Neural cell (in vitro differentiated cells): Measurements from ENCODE around the gene NUDT9. TPM values are rescaled to one million over a fixed set of nuclear protein-coding genes. Genes with fewer than 3 reads are reported as not detected.

Source experiments
- H2AFZ ChIP-seq: fragments of 200-600, 300-800 bp; sonication (generic), shearing (Covaris generic); 2 replicates; pipeline ENCODE4 v1.6.0; 2014; ENCODE audit warnings: low read depth, mild to moderate bottlenecking, antibody characterized with exemption, low read length, moderate library complexity
- H3F3A ChIP-seq: fragments of 200-600 bp; shearing (Covaris generic); 2 replicates; pipeline ENCODE4 v1.6.1; 2016; ENCODE audit warnings: mild to moderate bottlenecking, moderate library complexity, mixed read lengths, antibody characterized with exemption, low read length; ENCODE audit not compliant: insufficient read depth, poor library complexity, severe bottlenecking
- H3K27ac ChIP-seq: fragments of 200-600, 300-800 bp; sonication (generic), shearing (Covaris generic); 2 replicates; pipeline ENCODE4 v1.5.1; 2014; ENCODE audit warnings: mild to moderate bottlenecking, low read length, moderate library complexity
- H3K27me3 ChIP-seq: fragments of 300-800, 200-600 bp; sonication (generic), shearing (Covaris generic); 2 replicates; pipeline ENCODE4 v1.6.0; 2014; ENCODE audit warnings: mild to moderate bottlenecking, low read depth, low read length, moderate library complexity; ENCODE audit not compliant: insufficient read depth
- H3K36me3 ChIP-seq: fragments of 300-800, 200-600 bp; sonication (generic), shearing (Covaris generic); 2 replicates; pipeline ENCODE4 v1.5.1; 2014; ENCODE audit warnings: mild to moderate bottlenecking, antibody characterized with exemption, low read length, moderate library complexity; ENCODE audit not compliant: insufficient read depth
- H3K4me2 ChIP-seq: fragments of 300-800, 200-600 bp; sonication (generic), shearing (Covaris generic); 2 replicates; pipeline ENCODE4 v1.6.0; 2014; ENCODE audit warnings: mild to moderate bottlenecking, low read length
- H3K4me3 ChIP-seq: fragments of 300-800, 200-600 bp; sonication (generic), shearing (Covaris generic); 2 replicates; pipeline ENCODE4 v1.5.1; 2014; ENCODE audit warnings: mild to moderate bottlenecking, low read length, moderate library complexity
- H3K79me2 ChIP-seq: fragments of 200-600 bp; shearing (Covaris generic); replicated peaks from 2 replicates; pipeline ENCODE4 v1.6.0; 2014; ENCODE audit warnings: mild to moderate bottlenecking, low read length, moderate library complexity; ENCODE audit not compliant: insufficient read depth
- H3K9ac ChIP-seq: fragments of 300-800, 200-600 bp; sonication (generic), shearing (Covaris generic); 2 replicates; pipeline ENCODE4 v1.6.1; 2016; ENCODE audit warnings: mild to moderate bottlenecking, low read length, mixed read lengths
- H3K9me2 ChIP-seq: fragments of 200-600 bp; shearing (Covaris generic); 2 replicates; pipeline ENCODE4 v1.6.1; 2016; ENCODE audit warnings: mild to moderate bottlenecking, low read length, mixed read lengths; ENCODE audit not compliant: insufficient read depth
- H3K9me3 ChIP-seq: fragments of 200-600, 300-800 bp; sonication (generic), shearing (Covaris generic); 2 replicates; pipeline ENCODE4 v1.6.1; 2016; ENCODE audit warnings: mild to moderate bottlenecking, mixed run types, low read length, moderate library complexity, mixed read lengths
- H4K20me1 ChIP-seq: fragments of 200-600 bp; shearing (Covaris generic); 2 replicates; pipeline ENCODE4 v1.6.1; 2016; ENCODE audit warnings: mild to moderate bottlenecking, mixed run types; ENCODE audit not compliant: insufficient read depth
- EP300 ChIP-seq: fragments of 450-650 bp; conservative IDR thresholded peaks from 2 replicates; pipeline ENCODE4 v1.6.1; 2014; ENCODE audit warnings: antibody characterized with exemption, mild to moderate bottlenecking, moderate library complexity; ENCODE audit not compliant: poor library complexity, severe bottlenecking
- EZH2 ChIP-seq: fragments of 200-600, 300-800 bp; shearing (Covaris generic), sonication (generic); IDR thresholded peaks from 2 replicates; pipeline ENCODE4 v1.6.1; 2014; ENCODE audit warnings: antibody characterized with exemption, low read length, borderline replicate concordance, mild to moderate bottlenecking; ENCODE audit not compliant: insufficient read depth, poor library complexity, severe bottlenecking
- MXI1 ChIP-seq: fragments of 450-650 bp; conservative IDR thresholded peaks from 2 replicates; pipeline ENCODE4 v1.6.1; 2014; ENCODE audit warnings: antibody characterized with exemption, mild to moderate bottlenecking; ENCODE audit not compliant: poor library complexity, severe bottlenecking
- POLR2AphosphoS5 ChIP-seq: IDR thresholded peaks from 2 replicates; pipeline ENCODE4 v1.6.1; 2012
- RAD21 ChIP-seq: fragments of 450-650 bp; conservative IDR thresholded peaks from 2 replicates; pipeline ENCODE4 v1.6.1; 2014; ENCODE audit warnings: antibody characterized with exemption, mild to moderate bottlenecking, moderate library complexity
- SMC3 ChIP-seq: fragments of 450-650 bp; conservative IDR thresholded peaks from 2 replicates; pipeline ENCODE4 v1.6.1; 2014; ENCODE audit warnings: antibody characterized with exemption, mild to moderate bottlenecking, moderate library complexity; ENCODE audit not compliant: poor library complexity
- TAF1 ChIP-seq: IDR thresholded peaks from 2 replicates; pipeline ENCODE4 v1.6.1; 2012; ENCODE audit warnings: low read depth
- polyA plus RNA-seq: library from polyadenylated mRNA; depleted of rRNA; stranded (reverse); fragments of >200 nt; gene quantifications from 2 replicates; pipeline ENCODE4 v1.2.3, GENCODE V29; 2014
- TF ChIP-seq, protein P1 (sequence below): fragments of 450-650 bp; IDR thresholded peaks from 2 replicates; pipeline ENCODE4 v1.5.1; 2014; ENCODE audit warnings: antibody characterized with exemption, mild to moderate bottlenecking, moderate library complexity; ENCODE audit not compliant: poor library complexity, severe bottlenecking
- TF ChIP-seq, protein P2 (sequence below): IDR thresholded peaks from 2 replicates; pipeline ENCODE4 v1.6.1; 2012; ENCODE audit warnings: borderline replicate concordance

Gene NUDT9
- polyA plus RNA-seq, 1 donor from 2014 or later, result 25.5 TPM

DNA sequence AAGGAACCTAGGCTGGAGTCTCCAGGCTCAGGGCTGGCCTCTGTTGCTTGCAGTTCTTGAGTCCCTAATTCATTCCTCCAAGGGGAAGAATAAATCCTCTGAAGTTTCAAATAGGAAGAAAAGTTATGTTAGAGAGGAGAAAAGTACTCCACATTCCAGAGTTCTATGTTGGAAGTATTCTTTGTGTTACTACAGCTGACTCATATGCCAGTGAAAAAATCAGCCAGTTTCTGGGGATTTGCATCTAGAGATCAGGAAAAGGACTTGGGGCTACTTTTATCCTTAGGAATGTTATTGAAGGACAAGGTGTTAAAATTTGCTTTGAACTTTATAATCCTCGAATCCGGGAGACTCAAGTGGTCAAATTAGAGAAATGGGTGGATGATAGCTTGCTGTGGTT is 11.7 kb upstream of the NUDT9 start:
- H3K9me2 ChIP-seq, result no peaks in the 10 kb centered on the region
- H3K27me3 ChIP-seq, result no peaks in the 10 kb centered on the region
- no peaks in the 10 kb centered on the region for H3K36me3 ChIP-seq
- no peak for TF ChIP-seq MXI1
- TF ChIP-seq, protein P1, sequence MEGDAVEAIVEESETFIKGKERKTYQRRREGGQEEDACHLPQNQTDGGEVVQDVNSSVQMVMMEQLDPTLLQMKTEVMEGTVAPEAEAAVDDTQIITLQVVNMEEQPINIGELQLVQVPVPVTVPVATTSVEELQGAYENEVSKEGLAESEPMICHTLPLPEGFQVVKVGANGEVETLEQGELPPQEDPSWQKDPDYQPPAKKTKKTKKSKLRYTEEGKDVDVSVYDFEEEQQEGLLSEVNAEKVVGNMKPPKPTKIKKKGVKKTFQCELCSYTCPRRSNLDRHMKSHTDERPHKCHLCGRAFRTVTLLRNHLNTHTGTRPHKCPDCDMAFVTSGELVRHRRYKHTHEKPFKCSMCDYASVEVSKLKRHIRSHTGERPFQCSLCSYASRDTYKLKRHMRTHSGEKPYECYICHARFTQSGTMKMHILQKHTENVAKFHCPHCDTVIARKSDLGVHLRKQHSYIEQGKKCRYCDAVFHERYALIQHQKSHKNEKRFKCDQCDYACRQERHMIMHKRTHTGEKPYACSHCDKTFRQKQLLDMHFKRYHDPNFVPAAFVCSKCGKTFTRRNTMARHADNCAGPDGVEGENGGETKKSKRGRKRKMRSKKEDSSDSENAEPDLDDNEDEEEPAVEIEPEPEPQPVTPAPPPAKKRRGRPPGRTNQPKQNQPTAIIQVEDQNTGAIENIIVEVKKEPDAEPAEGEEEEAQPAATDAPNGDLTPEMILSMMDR, result no peak
- TF ChIP-seq, protein P2, sequence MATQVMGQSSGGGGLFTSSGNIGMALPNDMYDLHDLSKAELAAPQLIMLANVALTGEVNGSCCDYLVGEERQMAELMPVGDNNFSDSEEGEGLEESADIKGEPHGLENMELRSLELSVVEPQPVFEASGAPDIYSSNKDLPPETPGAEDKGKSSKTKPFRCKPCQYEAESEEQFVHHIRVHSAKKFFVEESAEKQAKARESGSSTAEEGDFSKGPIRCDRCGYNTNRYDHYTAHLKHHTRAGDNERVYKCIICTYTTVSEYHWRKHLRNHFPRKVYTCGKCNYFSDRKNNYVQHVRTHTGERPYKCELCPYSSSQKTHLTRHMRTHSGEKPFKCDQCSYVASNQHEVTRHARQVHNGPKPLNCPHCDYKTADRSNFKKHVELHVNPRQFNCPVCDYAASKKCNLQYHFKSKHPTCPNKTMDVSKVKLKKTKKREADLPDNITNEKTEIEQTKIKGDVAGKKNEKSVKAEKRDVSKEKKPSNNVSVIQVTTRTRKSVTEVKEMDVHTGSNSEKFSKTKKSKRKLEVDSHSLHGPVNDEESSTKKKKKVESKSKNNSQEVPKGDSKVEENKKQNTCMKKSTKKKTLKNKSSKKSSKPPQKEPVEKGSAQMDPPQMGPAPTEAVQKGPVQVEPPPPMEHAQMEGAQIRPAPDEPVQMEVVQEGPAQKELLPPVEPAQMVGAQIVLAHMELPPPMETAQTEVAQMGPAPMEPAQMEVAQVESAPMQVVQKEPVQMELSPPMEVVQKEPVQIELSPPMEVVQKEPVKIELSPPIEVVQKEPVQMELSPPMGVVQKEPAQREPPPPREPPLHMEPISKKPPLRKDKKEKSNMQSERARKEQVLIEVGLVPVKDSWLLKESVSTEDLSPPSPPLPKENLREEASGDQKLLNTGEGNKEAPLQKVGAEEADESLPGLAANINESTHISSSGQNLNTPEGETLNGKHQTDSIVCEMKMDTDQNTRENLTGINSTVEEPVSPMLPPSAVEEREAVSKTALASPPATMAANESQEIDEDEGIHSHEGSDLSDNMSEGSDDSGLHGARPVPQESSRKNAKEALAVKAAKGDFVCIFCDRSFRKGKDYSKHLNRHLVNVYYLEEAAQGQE, result no peak
- TF ChIP-seq EP300, result no peak
- no peak for TF ChIP-seq RAD21
- TF ChIP-seq SMC3, result no peak
- TF ChIP-seq POLR2AphosphoS5, result no peak
- no peak for TF ChIP-seq TAF1
- TF ChIP-seq EZH2, result no peak
- no peaks in the 10 kb centered on the region for H4K20me1 ChIP-seq
- no peak overlapping the region for H3K9ac ChIP-seq
- no peak overlapping the region for H2AFZ ChIP-seq
- H3K79me2 ChIP-seq, result no peaks in the 10 kb centered on the region
- no peak overlapping the region for H3K27ac ChIP-seq
- no peaks in the 10 kb centered on the region for H3F3A ChIP-seq
- no peak overlapping the region for H3K4me2 ChIP-seq
- H3K4me3 ChIP-seq, result no peak overlapping the region
- H3K9me3 ChIP-seq, result no peaks in the 10 kb centered on the region

DNA sequence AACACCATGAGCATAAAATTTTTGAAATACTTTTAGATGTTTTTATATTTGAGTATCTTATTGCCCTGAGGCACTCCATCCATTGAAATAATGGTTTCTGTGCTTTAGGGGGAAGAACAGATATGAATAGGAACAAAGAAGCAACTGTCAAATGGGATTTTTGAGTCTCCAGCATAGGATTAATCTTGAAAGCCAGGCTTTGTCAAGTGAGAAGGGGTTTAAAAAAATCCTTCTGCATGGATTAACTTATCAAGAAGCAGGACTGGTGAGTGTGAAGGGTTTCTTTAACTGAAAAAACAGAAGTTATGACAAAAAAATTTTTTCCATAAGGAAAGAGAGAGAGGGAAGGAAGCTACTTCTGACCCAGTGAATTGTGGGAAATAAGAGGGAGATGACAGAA is 7.6 kb upstream of the NUDT9 start:
- TF ChIP-seq, protein P1, result no peak
- H3K4me2 ChIP-seq, result no peak overlapping the region
- no peak overlapping the region for H3K9ac ChIP-seq
- H3K9me3 ChIP-seq, result no peaks in the 10 kb centered on the region
- no peaks in the 10 kb centered on the region for H3K27me3 ChIP-seq
- no peak overlapping the region for H3K27ac ChIP-seq
- H3K36me3 ChIP-seq, result no peaks in the 10 kb centered on the region
- no peak overlapping the region for H2AFZ ChIP-seq
- no peaks in the 10 kb centered on the region for H3K9me2 ChIP-seq
- no peaks in the 10 kb centered on the region for H3K79me2 ChIP-seq
- H3K4me3 ChIP-seq, result no peak overlapping the region
- H4K20me1 ChIP-seq, result no peaks in the 10 kb centered on the region
- H3F3A ChIP-seq, result no peaks in the 10 kb centered on the region
